HepG2 (cell line): ENCODE data around the gene EEIG1.

Source experiments
- ZBTB1 ChIP-seq: sonication (generic); formaldehyde crosslinking; IDR thresholded peaks from 2 replicates; pipeline ENCODE4 v1.4.0; 2020; ENCODE audit warnings: missing genetic modification reagents, borderline replicate concordance
- ZNF296 ChIP-seq: sonication (generic); formaldehyde crosslinking; conservative IDR thresholded peaks from 2 replicates; pipeline ENCODE4 v1.5.0; 2020; ENCODE audit warnings: mild to moderate bottlenecking, missing genetic modification reagents

GRCh38 chr9:127999461-127999860 is 18.7 kb upstream of the EEIG1 start:
- TF ChIP-seq ZNF296 (CRISPR knock-in tag) = no peak
- TF ChIP-seq ZBTB1 (CRISPR knock-in tag) = no peak
